Measurements from ENCODE around the gene ABHD2. TPM values are rescaled to one million over a fixed set of nuclear protein-coding genes. Genes with fewer than 3 reads are reported as not detected.

Gene ABHD2
- total RNA-seq, 4 donors from 2014 or later, result 29.7 to 48.1 (median 35.9) TPM

- peak overlapping the region; percentile 53 to 92 (median 80) for H3K27ac ChIP-seq
- peaks cover 0 to 60% (median 25%) of the 10 kb centered on the region in 4 donors for H3K4me1 ChIP-seq
- TF ChIP-seq CTCF (IDR thresholded peaks at IDR 0.05) (no peak), POLR2A (IDR thresholded peaks at IDR 0.05) (no peak), EP300 (IDR thresholded peaks at IDR 0.05) (peak; percentile 61 to 90)
- 36 to 47% methylated on average over 4 of the region's 4 CpGs for WGBS, 2 donors
- no peaks in the 10 kb centered on the region for H3K27me3 ChIP-seq
- H3K36me3 ChIP-seq, result peaks cover 6 to 30% (median 10%) of the 10 kb centered on the region in 3 donors
- DNase-seq (ENCODE audit: low spot score in 2 of 2), result peak in 1 of 2 donors; percentile 18
- H3K4me3 ChIP-seq, result no peak overlapping the region
- no peaks in the 10 kb centered on the region for H3K9me3 ChIP-seq
Observed at GRCh38 chr15:89197503-89197971, 109.3 kb downstream of the ABHD2 start.

- Histone ChIP-seq H3K9me3 (no peaks in the 10 kb centered on the region), H3K4me3 (no peak overlapping the region), H3K36me3 (peaks cover 4 to 23% (median 6%) of the 10 kb centered on the region in 3 donors), H3K4me1 (peaks cover 0 to 60% (median 25%) of the 10 kb centered on the region in 4 donors), H3K27me3 (no peaks in the 10 kb centered on the region), H3K27ac (peak overlapping the region; percentile 53 to 92 (median 82))
- no peak for TF ChIP-seq CTCF (IDR thresholded peaks at IDR 0.05)
- no peak for TF ChIP-seq EP300 (IDR thresholded peaks at IDR 0.05)
- no peak for TF ChIP-seq POLR2A (IDR thresholded peaks at IDR 0.05)
- 46 to 58% methylated on average over 2 of the region's 2 CpGs for WGBS, 2 donors
- DNase-seq (ENCODE audit: low spot score in 2 of 2), result no peak
Observed at GRCh38 chr15:89198196-89198595, 109.9 kb downstream of the ABHD2 start.

- peak overlapping the region; percentile 53 to 92 (median 82) for H3K27ac ChIP-seq
- H3K4me1 ChIP-seq, result peaks cover 0 to 60% (median 25%) of the 10 kb centered on the region in 4 donors
- H3K9me3 ChIP-seq, result no peaks in the 10 kb centered on the region
- TF ChIP-seq CTCF (IDR thresholded peaks at IDR 0.05), result no peak
- TF ChIP-seq EP300 (IDR thresholded peaks at IDR 0.05), result peak; percentile 37 to 68
- TF ChIP-seq POLR2A (IDR thresholded peaks at IDR 0.05), result no peak
- no peak for DNase-seq (ENCODE audit: low spot score in 2 of 2)
- no peaks in the 10 kb centered on the region for H3K27me3 ChIP-seq
- 40 to 44% methylated on average over 3 of the region's 3 CpGs for WGBS, 2 donors
- H3K4me3 ChIP-seq, result no peak overlapping the region
- peaks cover 0 to 16% (median 3%) of the 10 kb centered on the region in 3 donors for H3K36me3 ChIP-seq
Observed at GRCh38 chr15:89198934-89199333, 110.7 kb downstream of the ABHD2 start.

- Histone ChIP-seq H3K4me1 (peaks cover 0 to 60% (median 25%) of the 10 kb centered on the region in 4 donors), H3K9me3 (no peaks in the 10 kb centered on the region), H3K27me3 (no peaks in the 10 kb centered on the region), H3K36me3 (peaks cover 0 to 8% (median 2%) of the 10 kb centered on the region in 3 donors), H3K27ac (peak overlapping the region; percentile 65 to 92 (median 82)), H3K4me3 (no peak overlapping the region)
- 19 to 39% methylated on average over 6 of the region's 6 CpGs for WGBS, 2 donors
- TF ChIP-seq POLR2A (IDR thresholded peaks at IDR 0.05), result no peak
- no peak for TF ChIP-seq EP300 (IDR thresholded peaks at IDR 0.05)
- TF ChIP-seq CTCF (IDR thresholded peaks at IDR 0.05), result no peak
- no peak for DNase-seq (ENCODE audit: low spot score in 2 of 2)
Observed at GRCh38 chr15:89199746-89200145, 111.5 kb downstream of the ABHD2 start.

- no peak for DNase-seq (ENCODE audit: low spot score in 2 of 2)
- no peak overlapping the region for H3K4me3 ChIP-seq
- H3K9me3 ChIP-seq, result no peaks in the 10 kb centered on the region
- H3K27me3 ChIP-seq, result no peaks in the 10 kb centered on the region
- peak overlapping the region; percentile 65 to 92 (median 82) for H3K27ac ChIP-seq
- WGBS, 2 donors, result 76 to 80% methylated on average over 12 of the region's 12 CpGs
- H3K4me1 ChIP-seq, result peaks cover 0 to 57% (median 25%) of the 10 kb centered on the region in 4 donors
- TF ChIP-seq CTCF (IDR thresholded peaks at IDR 0.05), result no peak
- TF ChIP-seq POLR2A (IDR thresholded peaks at IDR 0.05), result no peak
- no peak for TF ChIP-seq EP300 (IDR thresholded peaks at IDR 0.05)
- H3K36me3 ChIP-seq, result peaks cover 0 to 3% (median 0%) of the 10 kb centered on the region in 3 donors
Observed at GRCh38 chr15:89200182-89200581, 111.9 kb downstream of the ABHD2 start.

All from tibial nerve (tissue), 4 donors.